K562 (cell line): ENCODE results near the gene CYP2E1. TPM values are rescaled to one million over a fixed set of nuclear protein-coding genes. Genes with fewer than 3 reads are reported as not detected.

Experiments
- ATAC-seq: fragments of 200-7000 bp; cut with Tn5 transposase; 3 replicates; pipeline ENCODE4 v1.9.1; 2020; ENCODE audit warnings: moderate library complexity
- BruUV-seq: library from RNA; stranded (reverse); fragments of 400-500 nt; replicated peaks from 2 replicates; lab custom pipeline; 2021; lab: Mats Ljungman, UMichigan
- CTCF ChIA-PET: fragments of 300-600 bp; formaldehyde crosslinking; extraction: SDS; loops from one replicate; lab custom pipeline; 2021; ENCODE audit warnings: low intra/inter-chr PET ratio; lab: Yijun Ruan, JAX
- POLR2A ChIA-PET: fragments of 300-600, 350-650 bp; sonication (Branson Sonifier 250); formaldehyde crosslinking; extraction: SDS; loops from one replicate; lab custom pipeline; 2021; ENCODE audit warnings: antibody characterized with exemption, inconsistent platforms; lab: Yijun Ruan, JAX
- DNase-seq, 4 experiments: peaks; one replicate each; pipeline versions ENCODE4 v3.0.0 to v3.0.0-alpha.2; 2011 to 2018; ENCODE audit warnings: low spot score in 3 of 4, mixed read lengths in 3 of 4; ENCODE audit errors: extremely low read depth in 1 of 4
- FAIRE-seq: peaks from 2 replicates; lab custom pipeline; 2011; peaks lifted over from hg19 to GRCh38; lab: Jason Lieb, UNC
- H2AFZ ChIP-seq: 2 replicates; pipeline ENCODE4 v1.6.0; 2011; ENCODE audit warnings: low read depth, low read length, control low read depth, inconsistent platforms
- H3K27ac ChIP-seq: fragments of 200-600 bp; 3 replicates; pipeline ENCODE4 v1.8.0; 2011; ENCODE audit warnings: low read depth, mild to moderate bottlenecking, control low read depth, inconsistent platforms, low read length, moderate library complexity, mixed read lengths; ENCODE audit errors: extremely low read depth
- H3K27me3 ChIP-seq, 2 experiments: fragments of 300-600 bp in 1 of 2; 2 replicates in 1 of 2; 3 replicates in 1 of 2; pipeline versions ENCODE4 v1.6.0 to v1.8.0; 2011; ENCODE audit warnings: inconsistent platforms in 2 of 2, low read length in 2 of 2, mild to moderate bottlenecking in 1 of 2, mixed read lengths in 1 of 2, moderate library complexity in 1 of 2; ENCODE audit not compliant: control insufficient read depth in 2 of 2, insufficient read depth in 2 of 2
- H3K36me3 ChIP-seq: fragments of 300-600 bp; 3 replicates; pipeline ENCODE4 v1.8.0; 2011; ENCODE audit warnings: mild to moderate bottlenecking, low read length, inconsistent platforms; ENCODE audit not compliant: control insufficient read depth, insufficient read depth
- H3K4me1 ChIP-seq, 2 experiments: fragments of 200-600 bp in 1 of 2; replicated peaks in 1 of 2; 2 replicates in 1 of 2; 3 replicates in 1 of 2; pipeline versions ENCODE4 v1.5.1 to v1.8.0; 2011; ENCODE audit warnings: inconsistent platforms in 2 of 2, low read length in 2 of 2, mild to moderate bottlenecking in 1 of 2, mixed read lengths in 1 of 2, moderate library complexity in 1 of 2; ENCODE audit not compliant: control insufficient read depth in 2 of 2, insufficient read depth in 2 of 2
- H3K4me2 ChIP-seq: 2 replicates; pipeline ENCODE4 v1.6.1; 2011; ENCODE audit warnings: low read length, control low read depth, inconsistent platforms, mixed read lengths; ENCODE audit not compliant: insufficient read depth
- H3K4me3 ChIP-seq: fragments of 200-600 bp; sonication (generic), shearing (Covaris generic); 2 replicates; pipeline ENCODE4 v1.5.1; 2016; ENCODE audit warnings: control low read depth, inconsistent platforms
- H3K79me2 ChIP-seq: fragments of 200-600 bp; 3 replicates; pipeline ENCODE4 v1.8.0; 2011; ENCODE audit warnings: low read length, inconsistent platforms; ENCODE audit not compliant: control insufficient read depth, insufficient read depth
- H3K9ac ChIP-seq, 2 experiments: 2 replicates each; pipeline versions ENCODE4 v1.6.0 to v1.6.1; 2011; ENCODE audit warnings: low read depth in 2 of 2, low read length in 2 of 2, control low read depth in 1 of 2, inconsistent platforms in 1 of 2, mild to moderate bottlenecking in 1 of 2, mixed read lengths in 1 of 2; ENCODE audit not compliant: insufficient read depth in 1 of 2
- H3K9me1 ChIP-seq: one replicate; pipeline ENCODE4 v1.6.0; 2011; ENCODE audit warnings: inconsistent platforms, mild to moderate bottlenecking, low read length, moderate library complexity; ENCODE audit not compliant: control insufficient read depth, insufficient read depth
- H3K9me3 ChIP-seq: replicated peaks from 2 replicates; pipeline ENCODE4 v1.5.1; 2011; ENCODE audit warnings: low read depth, low read length, inconsistent platforms; ENCODE audit not compliant: control insufficient read depth, insufficient read depth
- H4K20me1 ChIP-seq: replicated peaks from 2 replicates; pipeline ENCODE4 v1.6.1; 2011; ENCODE audit warnings: low read length, inconsistent platforms, mixed read lengths; ENCODE audit not compliant: control insufficient read depth, insufficient read depth
- CEBPB ChIP-seq: fragments of 450-650 bp; IDR thresholded peaks from 2 replicates; pipeline ENCODE4 v1.6.1; 2016; ENCODE audit warnings: missing genetic modification characterization, missing compliant biosample characterization
- TOE1 ChIP-seq, 2 experiments: fragments of 450-650 bp in 1 of 2; sonication (generic) in 1 of 2; formaldehyde crosslinking in 1 of 2; IDR thresholded peaks; 2 replicates each; pipeline versions ENCODE4 v1.7.1 to v1.8.0; 2016 to 2022; ENCODE audit warnings: borderline replicate concordance in 2 of 2, mild to moderate bottlenecking in 2 of 2, antibody characterized with exemption in 1 of 2, inconsistent platforms in 1 of 2, low read depth in 1 of 2, missing genetic modification reagents in 1 of 2, moderate library complexity in 1 of 2
- WGBS: fragments of 100-300 bp; shearing (Covaris generic); methylation state at CpG from one replicate; pipeline ENCODE4 v1.1.6; 2016; ENCODE audit warnings: low coverage, mixed read lengths; ENCODE audit not compliant: insufficient coverage; ENCODE audit errors: missing lambda C conversion rate; 5-methylcytosine and 5-hydroxymethylcytosine counted together
- in situ Hi-C: fragments of 300-500 bp; cut with MboI; formaldehyde crosslinking; loops from 4 replicates; pipeline ENCODE4 v1.15.0; 2018; ENCODE audit warnings: inconsistent platforms, mixed read lengths
- intact Hi-C: fragments of 100-400 bp; cut with micrococcal nuclease; formaldehyde crosslinking; loops from 2 replicates; pipeline ENCODE4 v1.14.2; 2022
- polyA plus RNA-seq, 8 experiments: library from polyadenylated mRNA; depleted of rRNA in 4 of 8; stranded (reverse) in 5 of 8; unstranded in 3 of 8; fragments of >200 nt; fragmentation: Nextera tagmentation in 2 of 8; fragmentation: Illumina TruSeq in 1 of 8; extraction: Ambion mirVana in 2 of 8; extraction: Trizol in 1 of 8; gene quantifications; 2 replicates each; pipeline versions ENCODE4 v1.2.1 to v1.2.3, GENCODE V29; 2011 to 2014; ENCODE audit warnings: inconsistent platforms in 1 of 8, missing spikeins in 1 of 8
- total RNA-seq, 7 experiments: library from RNA; depleted of rRNA in 6 of 7; stranded (reverse); fragments of >200 nt in 6 of 7; fragmentation: Illumina TruSeq in 2 of 7; extraction: Trizol in 2 of 7; gene quantifications; 2 replicates each; pipeline versions ENCODE4 v1.2.1 to v1.2.3, GENCODE V29; 2011 to 2021; ENCODE audit warnings: low replicate concordance in 1 of 7
- TF ChIP-seq, protein P1 (sequence below): sonication (generic); formaldehyde crosslinking; IDR thresholded peaks from 2 replicates; pipeline ENCODE4 v1.8.0; 2023; ENCODE audit warnings: mild to moderate bottlenecking, missing genetic modification reagents
- TF ChIP-seq, protein P2 (sequence below): fragments of 450-650 bp; conservative IDR thresholded peaks from 2 replicates; pipeline ENCODE4 v1.6.1; 2016; ENCODE audit warnings: missing genetic modification characterization, low read depth, mild to moderate bottlenecking, missing compliant biosample characterization, moderate library complexity

Gene CYP2E1
- total and polyA plus RNA-seq, 9 of the 15 experiments (the other 6 are each of a cell fraction or from before 2014, with no cell fraction given) = 0.07 to 1.6 (median 0.19) TPM; not detected in 2

DNA sequence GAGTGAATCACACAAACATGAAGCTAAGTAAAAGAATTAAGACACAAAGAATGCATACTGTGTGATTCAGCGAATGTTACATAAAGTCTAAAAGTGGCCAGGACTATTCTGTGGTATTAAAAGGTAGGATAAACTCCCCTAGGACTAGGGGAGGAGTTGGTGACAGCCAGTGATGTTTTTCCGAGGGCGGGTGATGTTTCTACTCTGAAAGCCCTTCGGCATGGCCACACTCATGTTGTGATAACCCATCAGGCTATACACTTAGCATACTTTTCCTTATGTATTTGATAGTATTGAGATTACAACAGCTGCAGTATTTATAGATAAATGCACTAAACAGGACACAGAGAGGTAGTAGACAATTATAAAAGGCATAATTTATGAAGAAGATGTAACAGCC is 15.8 kb upstream of the CYP2E1 start:
- H3K9me1 ChIP-seq = no peaks in the 10 kb centered on the region
- ATAC-seq = no peak
- H2AFZ ChIP-seq = no peak overlapping the region
- H3K79me2 ChIP-seq = no peaks in the 10 kb centered on the region
- H3K9me3 ChIP-seq = no peaks in the 10 kb centered on the region; the same call in 1 of the 2 replicates
- no peak overlapping the region for H3K9ac ChIP-seq
- BruUV-seq = no TSS peak
- H3K27ac ChIP-seq = no peak overlapping the region
- 2% methylated on average over 4 of the region's 4 CpGs for WGBS
- H3K4me2 ChIP-seq = no peak overlapping the region
- TF ChIP-seq TOE1 (IDR thresholded peaks at IDR 0.05; ENCODE audit: borderline replicate concordance) (no peak), TOE1 (CRISPR knock-in tag; IDR thresholded peaks at IDR 0.05; ENCODE audit: borderline replicate concordance, low read depth) (no peak)
- TF ChIP-seq, protein P1, sequence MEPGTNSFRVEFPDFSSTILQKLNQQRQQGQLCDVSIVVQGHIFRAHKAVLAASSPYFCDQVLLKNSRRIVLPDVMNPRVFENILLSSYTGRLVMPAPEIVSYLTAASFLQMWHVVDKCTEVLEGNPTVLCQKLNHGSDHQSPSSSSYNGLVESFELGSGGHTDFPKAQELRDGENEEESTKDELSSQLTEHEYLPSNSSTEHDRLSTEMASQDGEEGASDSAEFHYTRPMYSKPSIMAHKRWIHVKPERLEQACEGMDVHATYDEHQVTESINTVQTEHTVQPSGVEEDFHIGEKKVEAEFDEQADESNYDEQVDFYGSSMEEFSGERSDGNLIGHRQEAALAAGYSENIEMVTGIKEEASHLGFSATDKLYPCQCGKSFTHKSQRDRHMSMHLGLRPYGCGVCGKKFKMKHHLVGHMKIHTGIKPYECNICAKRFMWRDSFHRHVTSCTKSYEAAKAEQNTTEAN = no peak
- TF ChIP-seq, all 486 proteins: peak for 0
- ChIA-PET POLR2A (no interaction called here), CTCF (no interaction called here)
- H3K27me3 ChIP-seq = no peaks in the 10 kb centered on the region
- no peak for DNase-seq
- H3K4me3 ChIP-seq = no peak overlapping the region
- no peak for FAIRE-seq
- intact Hi-C loops = no loop called here
- in situ Hi-C loops = no loop called here
- H4K20me1 ChIP-seq = no peaks in the 10 kb centered on the region
- H3K36me3 ChIP-seq = no peaks in the 10 kb centered on the region
- H3K4me1 ChIP-seq = no peaks in the 10 kb centered on the region

DNA sequence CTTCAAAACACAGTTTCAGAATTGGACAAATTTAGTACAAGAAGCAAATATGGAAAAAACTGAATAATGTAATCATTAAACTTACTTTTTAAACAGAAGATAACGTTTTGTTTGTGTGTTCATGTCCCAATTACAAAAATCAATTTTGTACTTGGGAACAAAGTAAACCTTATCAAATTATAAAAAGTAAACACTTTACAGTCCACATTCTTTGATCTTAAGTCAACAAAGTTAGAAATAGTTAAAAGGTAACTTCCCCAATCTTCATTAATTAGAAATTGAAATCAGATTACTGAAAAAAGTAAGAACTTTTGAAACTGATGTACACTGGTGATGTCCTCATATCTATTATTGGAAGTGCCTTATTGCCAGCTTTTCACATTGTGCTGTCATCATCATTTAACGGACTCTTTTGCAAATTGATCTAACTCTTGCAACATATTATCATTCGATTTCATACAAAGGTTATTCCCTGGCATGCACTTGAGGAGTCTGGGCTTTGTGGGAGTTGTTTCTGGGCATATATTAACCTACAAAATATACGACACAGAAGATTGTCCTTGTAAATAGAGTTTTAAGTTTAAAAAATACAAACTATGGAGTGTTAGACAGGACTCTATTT is 15.1 kb upstream of the CYP2E1 start:
- peak; percentile 37 for FAIRE-seq

More for the DNA sequence above, 15.1 kb upstream of the CYP2E1 start:
- H3K27ac ChIP-seq = no peak overlapping the region
- no peaks in the 10 kb centered on the region for H3K9me1 ChIP-seq
- 2% methylated on average over 4 of the region's 4 CpGs for WGBS
- no peak overlapping the region for H2AFZ ChIP-seq
- intact Hi-C loops = no loop called here
- H3K36me3 ChIP-seq = no peaks in the 10 kb centered on the region
- no peak for DNase-seq
- in situ Hi-C loops = no loop called here
- no peaks in the 10 kb centered on the region for H4K20me1 ChIP-seq
- ChIA-PET POLR2A (no interaction called here), CTCF (no interaction called here)
- no peak overlapping the region for H3K4me2 ChIP-seq
- H3K27me3 ChIP-seq = no peaks in the 10 kb centered on the region
- no peaks in the 10 kb centered on the region; the same call in 1 of the 2 replicates for H3K9me3 ChIP-seq
- no peak overlapping the region for H3K4me3 ChIP-seq
- TF ChIP-seq CEBPB (tag) = peak; percentile 25; the same call in 1 of the 2 replicates
- TF ChIP-seq, protein P2, sequence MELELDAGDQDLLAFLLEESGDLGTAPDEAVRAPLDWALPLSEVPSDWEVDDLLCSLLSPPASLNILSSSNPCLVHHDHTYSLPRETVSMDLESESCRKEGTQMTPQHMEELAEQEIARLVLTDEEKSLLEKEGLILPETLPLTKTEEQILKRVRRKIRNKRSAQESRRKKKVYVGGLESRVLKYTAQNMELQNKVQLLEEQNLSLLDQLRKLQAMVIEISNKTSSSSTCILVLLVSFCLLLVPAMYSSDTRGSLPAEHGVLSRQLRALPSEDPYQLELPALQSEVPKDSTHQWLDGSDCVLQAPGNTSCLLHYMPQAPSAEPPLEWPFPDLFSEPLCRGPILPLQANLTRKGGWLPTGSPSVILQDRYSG = no peak
- TF ChIP-seq, all 486 proteins: peak for 1
- no peak for ATAC-seq
- H3K4me1 ChIP-seq = no peaks in the 10 kb centered on the region
- no peaks in the 10 kb centered on the region for H3K79me2 ChIP-seq
- H3K9ac ChIP-seq = no peak overlapping the region
- BruUV-seq = no TSS peak
